ENCODE data around the gene RGS11. TPM values are rescaled to one million over a fixed set of nuclear protein-coding genes. Genes with fewer than 3 reads are reported as not detected.

RGS11 gene
- total RNA-seq, 1 experiment from 2014 or later: 10.2 TPM

DNA sequence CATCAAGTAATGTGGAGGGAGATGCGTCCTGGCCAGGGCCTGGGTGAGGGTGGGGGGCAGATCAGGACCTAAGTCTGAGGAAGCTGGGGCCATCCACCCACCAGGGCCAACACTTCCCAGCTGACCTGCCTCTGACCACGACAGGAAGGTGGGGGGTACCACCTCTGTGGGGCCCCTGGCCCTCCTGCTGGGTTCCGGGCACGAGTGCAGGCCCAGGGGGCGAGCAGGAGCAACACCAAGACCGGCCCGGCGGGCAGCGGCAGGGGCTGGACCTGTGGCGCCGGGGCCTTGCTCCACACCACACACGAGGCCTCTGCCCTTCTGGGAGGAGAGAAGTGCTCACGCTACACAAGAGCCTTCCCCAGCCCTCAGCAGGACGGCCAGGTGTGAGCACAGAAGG, 20.5 kb upstream of the RGS11 start:
- H3K9me3 ChIP-seq (ENCODE audit: control insufficient read depth, insufficient read depth, low read depth, low read length): no peaks in the 10 kb centered on the region

DNA sequence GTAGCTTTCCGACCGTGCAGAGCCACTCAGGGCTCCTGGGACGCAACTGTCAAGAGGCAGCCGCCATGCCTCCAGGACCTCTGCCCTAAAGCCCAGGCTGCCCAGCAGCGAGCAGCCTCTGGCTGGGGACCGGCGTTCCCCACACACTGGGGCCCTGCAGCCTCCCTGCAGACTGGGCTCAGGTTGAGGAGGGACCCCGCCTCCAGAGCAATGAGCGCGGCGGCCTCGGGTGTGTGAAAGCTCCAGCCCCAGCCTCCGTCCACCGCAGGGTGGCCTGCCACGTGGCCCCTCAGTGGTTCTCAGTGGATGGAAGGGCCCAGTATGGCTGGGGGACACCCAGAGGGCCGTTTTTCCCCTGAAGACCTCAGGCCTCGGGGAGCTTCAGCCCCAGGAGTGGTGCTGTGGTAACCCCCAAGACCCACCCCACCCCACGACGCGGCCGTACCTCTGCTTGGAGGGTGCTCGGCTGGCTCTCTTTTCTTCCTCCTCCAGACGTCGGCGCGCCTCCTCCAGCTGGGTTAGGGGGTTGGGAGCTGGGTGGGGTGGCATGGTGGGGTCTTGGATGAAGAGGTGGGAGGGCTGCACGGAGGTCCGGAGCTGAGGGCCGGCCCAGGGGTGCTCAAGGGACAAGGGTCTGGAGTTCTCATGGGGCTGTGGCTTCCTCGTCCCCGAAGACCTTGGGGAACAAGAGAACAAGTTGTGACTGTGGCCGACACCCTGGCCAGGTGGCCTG, 17.5 kb upstream of the RGS11 start:
- ChIA-PET POLR2A (interaction anchor here (0.7 kb wide), 1 partner anchor 144 kb away, joined by 13 read pairs; no protein-coding TSS in a partner anchor), CTCF (no interaction called here)
- intact Hi-C loops (cut with micrococcal nuclease; ENCODE audit: unreplicated experiment) (no loop called here), in situ Hi-C loops (cut with HindIII; ENCODE audit: low pct_unique_long_range_greater_than_20kb, low sequenced_read_pairs) (no loop called here)
- ATAC-seq: no peak
- DNase-seq (ENCODE audit: low read depth, low spot score): no peak
- no peaks in the 10 kb centered on the region for H3K9me3 ChIP-seq (ENCODE audit: control insufficient read depth, insufficient read depth, low read depth, low read length)
- no TSS peak for BruUV-seq (replicated peaks)
- no peak overlapping the region for H3K27ac ChIP-seq (ENCODE audit: low read length)
- H3K27me3 ChIP-seq (ENCODE audit: control insufficient read depth, insufficient read depth, low read length): no peaks in the 10 kb centered on the region
- no peaks in the 10 kb centered on the region for H3K4me1 ChIP-seq (ENCODE audit: control insufficient read depth, insufficient read depth, low read length)
- TF ChIP-seq TCF7L2 (IDR thresholded peaks at IDR 0.05; ENCODE audit: low read depth, low read length): no peak
- H3K36me3 ChIP-seq (ENCODE audit: control insufficient read depth, insufficient read depth, low read length): no peaks in the 10 kb centered on the region
- H3K4me3 ChIP-seq (ENCODE audit: low read depth in 2 of 2, low read length in 2 of 2): no peak overlapping the region

More for the DNA sequence above, 20.5 kb upstream of the RGS11 start:
- BruUV-seq (replicated peaks): no TSS peak
- no peak for DNase-seq (ENCODE audit: low read depth, low spot score)
- Histone ChIP-seq H3K27ac (ENCODE audit: low read length) (no peak overlapping the region), H3K4me3 (ENCODE audit: low read depth in 2 of 2, low read length in 2 of 2) (no peak overlapping the region), H3K4me1 (ENCODE audit: control insufficient read depth, insufficient read depth, low read length) (no peaks in the 10 kb centered on the region), H3K27me3 (ENCODE audit: control insufficient read depth, insufficient read depth, low read length) (no peaks in the 10 kb centered on the region), H3K36me3 (ENCODE audit: control insufficient read depth, insufficient read depth, low read length) (no peaks in the 10 kb centered on the region)
- intact Hi-C loops (cut with micrococcal nuclease; ENCODE audit: unreplicated experiment) (no loop called here), in situ Hi-C loops (cut with HindIII; ENCODE audit: low pct_unique_long_range_greater_than_20kb, low sequenced_read_pairs) (no loop called here)
- ATAC-seq: no peak
- ChIA-PET POLR2A (no interaction called here), CTCF (no interaction called here)
- TF ChIP-seq, protein P1, sequence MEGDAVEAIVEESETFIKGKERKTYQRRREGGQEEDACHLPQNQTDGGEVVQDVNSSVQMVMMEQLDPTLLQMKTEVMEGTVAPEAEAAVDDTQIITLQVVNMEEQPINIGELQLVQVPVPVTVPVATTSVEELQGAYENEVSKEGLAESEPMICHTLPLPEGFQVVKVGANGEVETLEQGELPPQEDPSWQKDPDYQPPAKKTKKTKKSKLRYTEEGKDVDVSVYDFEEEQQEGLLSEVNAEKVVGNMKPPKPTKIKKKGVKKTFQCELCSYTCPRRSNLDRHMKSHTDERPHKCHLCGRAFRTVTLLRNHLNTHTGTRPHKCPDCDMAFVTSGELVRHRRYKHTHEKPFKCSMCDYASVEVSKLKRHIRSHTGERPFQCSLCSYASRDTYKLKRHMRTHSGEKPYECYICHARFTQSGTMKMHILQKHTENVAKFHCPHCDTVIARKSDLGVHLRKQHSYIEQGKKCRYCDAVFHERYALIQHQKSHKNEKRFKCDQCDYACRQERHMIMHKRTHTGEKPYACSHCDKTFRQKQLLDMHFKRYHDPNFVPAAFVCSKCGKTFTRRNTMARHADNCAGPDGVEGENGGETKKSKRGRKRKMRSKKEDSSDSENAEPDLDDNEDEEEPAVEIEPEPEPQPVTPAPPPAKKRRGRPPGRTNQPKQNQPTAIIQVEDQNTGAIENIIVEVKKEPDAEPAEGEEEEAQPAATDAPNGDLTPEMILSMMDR (IDR thresholded peaks at IDR 0.05): no peak
- TF ChIP-seq SIN3A (IDR thresholded peaks at IDR 0.05; ENCODE audit: borderline replicate concordance, insufficient read depth, low read depth, low read length): no peak
- TF ChIP-seq POLR2AphosphoS5 (IDR thresholded peaks at IDR 0.05; ENCODE audit: low read depth, low read length): no peak
- TF ChIP-seq, protein P2, sequence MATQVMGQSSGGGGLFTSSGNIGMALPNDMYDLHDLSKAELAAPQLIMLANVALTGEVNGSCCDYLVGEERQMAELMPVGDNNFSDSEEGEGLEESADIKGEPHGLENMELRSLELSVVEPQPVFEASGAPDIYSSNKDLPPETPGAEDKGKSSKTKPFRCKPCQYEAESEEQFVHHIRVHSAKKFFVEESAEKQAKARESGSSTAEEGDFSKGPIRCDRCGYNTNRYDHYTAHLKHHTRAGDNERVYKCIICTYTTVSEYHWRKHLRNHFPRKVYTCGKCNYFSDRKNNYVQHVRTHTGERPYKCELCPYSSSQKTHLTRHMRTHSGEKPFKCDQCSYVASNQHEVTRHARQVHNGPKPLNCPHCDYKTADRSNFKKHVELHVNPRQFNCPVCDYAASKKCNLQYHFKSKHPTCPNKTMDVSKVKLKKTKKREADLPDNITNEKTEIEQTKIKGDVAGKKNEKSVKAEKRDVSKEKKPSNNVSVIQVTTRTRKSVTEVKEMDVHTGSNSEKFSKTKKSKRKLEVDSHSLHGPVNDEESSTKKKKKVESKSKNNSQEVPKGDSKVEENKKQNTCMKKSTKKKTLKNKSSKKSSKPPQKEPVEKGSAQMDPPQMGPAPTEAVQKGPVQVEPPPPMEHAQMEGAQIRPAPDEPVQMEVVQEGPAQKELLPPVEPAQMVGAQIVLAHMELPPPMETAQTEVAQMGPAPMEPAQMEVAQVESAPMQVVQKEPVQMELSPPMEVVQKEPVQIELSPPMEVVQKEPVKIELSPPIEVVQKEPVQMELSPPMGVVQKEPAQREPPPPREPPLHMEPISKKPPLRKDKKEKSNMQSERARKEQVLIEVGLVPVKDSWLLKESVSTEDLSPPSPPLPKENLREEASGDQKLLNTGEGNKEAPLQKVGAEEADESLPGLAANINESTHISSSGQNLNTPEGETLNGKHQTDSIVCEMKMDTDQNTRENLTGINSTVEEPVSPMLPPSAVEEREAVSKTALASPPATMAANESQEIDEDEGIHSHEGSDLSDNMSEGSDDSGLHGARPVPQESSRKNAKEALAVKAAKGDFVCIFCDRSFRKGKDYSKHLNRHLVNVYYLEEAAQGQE (IDR thresholded peaks at IDR 0.05; ENCODE audit: insufficient read depth in 1 of 2, low read depth in 2 of 2, low read length in 1 of 2): no peak
- TF ChIP-seq TCF7L2 (IDR thresholded peaks at IDR 0.05; ENCODE audit: low read depth, low read length): no peak

DNA sequence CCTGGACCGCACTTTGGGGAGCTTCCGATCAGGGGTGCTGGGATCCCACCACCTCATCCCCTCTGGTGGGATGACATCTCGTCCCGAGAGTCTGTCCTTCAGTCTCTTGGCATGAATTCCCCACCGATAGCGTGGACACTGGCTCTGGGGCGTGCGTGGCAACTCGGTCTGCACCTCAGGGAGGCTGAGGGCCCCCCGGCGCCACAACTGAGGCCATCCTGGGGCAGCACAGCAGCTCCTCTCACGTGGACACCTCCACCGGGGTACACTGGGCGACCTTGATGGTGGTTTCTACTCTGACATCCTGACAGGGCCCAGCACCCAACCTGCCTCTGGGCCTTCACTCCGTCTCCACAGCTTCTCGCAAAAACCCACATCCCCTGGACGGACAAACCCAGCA, 15.8 kb upstream of the RGS11 start:
- H3K27me3 ChIP-seq (ENCODE audit: control insufficient read depth, insufficient read depth, low read length): no peaks in the 10 kb centered on the region
- no peaks in the 10 kb centered on the region for H3K9me3 ChIP-seq (ENCODE audit: control insufficient read depth, insufficient read depth, low read depth, low read length)
- TF ChIP-seq, protein P1 (IDR thresholded peaks at IDR 0.05): no peak
- TF ChIP-seq TCF7L2 (IDR thresholded peaks at IDR 0.05; ENCODE audit: low read depth, low read length): no peak
- TF ChIP-seq POLR2AphosphoS5 (IDR thresholded peaks at IDR 0.05; ENCODE audit: low read depth, low read length): no peak
- TF ChIP-seq, protein P2 (IDR thresholded peaks at IDR 0.05; ENCODE audit: insufficient read depth in 1 of 2, low read depth in 2 of 2, low read length in 1 of 2): no peak
- no peak for TF ChIP-seq SIN3A (IDR thresholded peaks at IDR 0.05; ENCODE audit: borderline replicate concordance, insufficient read depth, low read depth, low read length)
- no peak overlapping the region for H3K27ac ChIP-seq (ENCODE audit: low read length)
- no TSS peak for BruUV-seq (replicated peaks)
- no peak for DNase-seq (ENCODE audit: low read depth, low spot score)
- in situ Hi-C loops (cut with HindIII; ENCODE audit: low pct_unique_long_range_greater_than_20kb, low sequenced_read_pairs): no loop called here
- ATAC-seq: no peak
- ChIA-PET POLR2A (interaction anchor here (0.5 kb wide), 1 partner anchor 101 kb away, joined by 3 read pairs; no protein-coding TSS in a partner anchor), CTCF (no interaction called here)
- no peaks in the 10 kb centered on the region for H3K36me3 ChIP-seq (ENCODE audit: control insufficient read depth, insufficient read depth, low read length)
- H3K4me3 ChIP-seq (ENCODE audit: low read depth in 2 of 2, low read length in 2 of 2): no peak overlapping the region
- no peaks in the 10 kb centered on the region for H3K4me1 ChIP-seq (ENCODE audit: control insufficient read depth, insufficient read depth, low read length)
- intact Hi-C loops (cut with micrococcal nuclease; ENCODE audit: unreplicated experiment): no loop called here

All from Panc1 (cell line).